GM21447 (cell line): ENCODE measurements around the gene NECTIN1.

ENCODE experiments used
- ATAC-seq: cut with Tn5 transposase; IDR thresholded peaks from one replicate; pipeline ENCODE4 v1.9.1; 2021; ENCODE audit not compliant: unreplicated experiment

The NECTIN1 gene

DNA sequence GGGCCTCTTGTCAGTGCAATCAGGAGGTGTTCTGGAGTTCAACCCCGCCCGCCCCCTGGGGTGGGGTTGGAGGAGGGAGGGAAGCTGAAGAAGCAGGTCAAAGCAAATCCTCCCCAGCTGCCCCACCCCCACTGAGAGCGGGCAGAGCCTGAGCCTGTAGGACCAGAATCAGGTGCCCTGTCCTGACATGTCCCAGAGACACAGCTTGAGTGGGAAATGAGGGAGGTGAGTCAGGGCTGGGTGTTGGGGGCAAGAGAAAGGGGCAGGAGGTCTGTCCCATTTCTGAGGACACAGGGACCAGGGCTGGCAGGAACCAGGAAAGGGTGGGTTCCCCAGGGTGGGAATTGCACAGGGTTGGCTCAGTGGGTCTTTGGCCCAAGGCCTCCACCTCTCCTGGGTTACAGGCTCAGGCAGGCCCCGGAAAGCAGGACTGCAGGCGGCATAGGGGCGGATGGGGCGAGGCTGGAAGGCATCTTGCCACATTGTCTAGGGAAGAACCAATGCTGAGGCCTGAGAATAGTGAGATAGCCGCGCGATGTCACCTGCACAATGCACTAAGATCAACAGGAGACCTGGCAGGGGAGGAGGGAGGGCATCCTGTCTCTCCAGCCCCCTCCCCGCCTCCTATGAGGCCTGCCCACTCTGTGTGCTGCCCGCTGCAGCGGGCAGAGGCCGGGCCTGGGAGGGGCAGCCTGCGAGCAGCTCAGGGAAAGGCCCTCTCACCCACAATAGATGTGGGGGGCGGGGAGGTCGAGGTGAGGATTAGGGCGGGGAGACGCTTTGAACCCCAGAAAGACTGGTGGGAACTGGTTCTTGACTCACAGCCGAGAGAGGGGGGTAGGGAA lies 32.4 kb downstream of the NECTIN1 start:
- no peak for ATAC-seq

DNA sequence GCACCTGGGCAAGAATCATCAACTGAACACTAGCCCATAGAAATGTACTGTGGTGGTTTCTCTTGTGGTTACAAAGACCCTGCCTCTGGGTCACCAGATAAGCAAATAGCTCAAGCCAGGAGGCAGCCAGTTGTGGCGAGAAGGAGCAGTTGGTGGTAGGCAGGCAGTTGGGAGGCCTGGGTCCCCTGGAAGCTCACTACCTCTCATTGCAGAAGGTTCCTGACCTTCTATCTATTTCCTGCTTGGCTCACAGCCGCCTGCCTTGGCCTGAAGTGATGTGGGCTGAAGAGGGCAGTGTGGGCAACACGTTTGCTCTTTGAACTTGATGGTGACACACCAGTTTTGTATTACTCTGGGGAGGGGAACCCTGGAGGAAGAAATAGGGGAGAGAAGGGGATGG lies 34.7 kb downstream of the NECTIN1 start:
- ATAC-seq: no peak

DNA sequence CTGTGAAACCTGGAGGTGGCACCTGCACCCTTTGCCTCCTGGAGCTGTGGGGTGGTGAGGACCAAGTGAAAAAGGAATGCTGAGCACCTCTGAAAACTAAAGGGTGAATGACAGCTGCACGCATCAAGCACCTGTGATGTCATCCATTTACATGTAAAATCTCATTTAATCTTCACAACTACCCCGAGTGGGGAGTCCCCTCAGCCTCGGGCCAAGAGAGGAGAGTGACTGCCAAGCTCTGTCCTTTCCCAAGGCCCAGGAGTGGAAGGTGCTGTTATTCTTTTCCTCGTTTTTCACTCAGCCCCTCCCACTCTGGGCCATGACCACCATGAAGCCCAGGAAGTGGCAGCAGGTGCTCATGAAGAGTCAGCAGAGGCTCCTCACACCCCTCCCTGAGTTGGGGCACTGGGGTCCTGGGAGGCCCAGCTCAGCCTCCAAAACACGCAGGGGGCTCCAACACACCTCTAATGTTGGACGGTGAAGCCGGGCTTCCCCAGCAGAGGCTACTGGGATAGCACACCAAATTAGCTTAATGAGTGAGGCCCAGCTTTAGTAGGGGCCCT lies 35.7 kb downstream of the NECTIN1 start:
- ATAC-seq: no peak

DNA sequence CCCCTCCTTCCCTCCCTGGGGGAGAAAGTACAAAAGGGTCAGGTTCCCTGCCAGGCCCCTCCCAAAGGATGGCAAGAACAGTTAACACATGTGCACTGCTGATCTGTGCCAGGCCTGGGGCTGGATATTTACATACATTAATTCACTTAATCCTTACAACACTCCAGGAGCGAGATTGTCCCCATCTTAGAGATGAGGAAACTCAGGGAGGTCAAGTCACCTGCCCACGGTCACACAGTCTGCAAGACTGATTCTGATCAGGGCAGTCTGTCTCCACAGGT lies 36.5 kb downstream of the NECTIN1 start:
- ATAC-seq: no peak

DNA sequence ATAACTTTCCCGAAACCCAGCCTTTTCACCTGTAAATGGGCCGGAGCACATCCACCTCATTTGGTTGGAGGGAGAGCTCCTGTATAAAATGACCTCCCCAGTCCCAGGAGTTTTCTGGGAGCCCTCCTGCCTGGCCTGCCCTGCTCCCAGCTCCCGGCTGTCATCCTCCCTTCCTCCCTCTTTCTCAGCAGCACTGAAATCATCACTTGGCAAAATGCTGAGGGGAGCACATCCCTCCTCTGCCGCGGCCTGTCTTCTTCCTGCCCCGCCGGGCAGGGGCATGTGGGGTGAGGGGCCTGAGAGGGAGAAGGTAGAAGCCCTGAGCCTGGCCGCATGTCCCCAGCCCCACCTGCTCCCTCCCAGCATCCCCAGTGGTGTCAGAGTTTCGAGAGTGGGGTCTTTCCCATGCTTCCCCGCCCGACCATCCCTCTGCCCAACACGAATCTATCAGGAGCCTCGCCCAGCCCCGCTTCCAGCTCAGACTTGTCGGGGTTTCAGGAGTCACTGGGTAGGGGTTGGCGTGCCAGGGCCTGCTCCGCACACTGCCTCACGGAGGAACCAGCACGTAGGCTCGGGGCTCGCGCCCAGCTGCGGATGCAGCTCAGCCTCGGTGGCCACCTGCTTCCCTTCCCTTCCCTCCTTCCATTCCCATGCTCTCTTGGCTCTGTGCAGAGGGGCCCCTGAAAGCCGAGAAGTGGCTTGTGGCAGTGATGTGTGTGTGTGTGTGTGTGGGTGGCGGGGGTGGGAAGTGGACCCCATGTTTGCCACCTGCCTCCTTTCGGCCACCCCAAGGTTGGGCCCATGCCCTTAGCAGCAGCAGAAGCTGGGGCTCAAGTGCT lies 37.1 kb downstream of the NECTIN1 start:
- ATAC-seq: no peak

DNA sequence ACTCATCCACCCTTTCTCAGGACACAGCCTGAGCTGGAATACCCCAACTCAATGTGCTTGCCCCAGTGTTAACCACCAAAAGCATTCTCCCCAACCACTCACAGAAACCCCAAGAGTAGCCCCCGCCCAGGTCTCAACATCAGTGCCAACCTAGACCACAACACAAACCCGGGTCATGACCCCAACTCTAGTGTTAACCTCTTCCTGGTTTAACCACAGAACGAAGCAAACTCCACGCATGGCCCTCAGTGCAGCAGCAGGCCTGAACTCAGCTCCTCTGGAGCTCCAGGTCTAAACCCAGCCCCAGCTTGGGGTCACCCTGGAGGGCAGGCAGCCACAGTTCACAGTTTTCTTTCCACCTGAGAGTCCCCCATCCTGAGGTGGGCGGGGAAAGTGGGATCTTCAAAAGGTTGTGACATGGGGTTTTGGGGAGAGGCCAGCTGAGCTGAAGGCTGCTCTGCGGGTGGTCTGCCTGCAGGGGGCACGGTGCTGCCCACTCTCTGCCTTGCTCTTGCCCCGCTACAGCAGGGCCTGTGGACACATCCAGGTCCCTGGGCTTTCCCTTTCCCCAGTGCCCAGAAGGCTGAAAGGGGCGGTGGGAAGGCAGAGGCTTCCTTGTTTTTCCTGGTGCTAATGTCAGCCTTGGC lies 37.9 kb downstream of the NECTIN1 start:
- no peak for ATAC-seq

DNA sequence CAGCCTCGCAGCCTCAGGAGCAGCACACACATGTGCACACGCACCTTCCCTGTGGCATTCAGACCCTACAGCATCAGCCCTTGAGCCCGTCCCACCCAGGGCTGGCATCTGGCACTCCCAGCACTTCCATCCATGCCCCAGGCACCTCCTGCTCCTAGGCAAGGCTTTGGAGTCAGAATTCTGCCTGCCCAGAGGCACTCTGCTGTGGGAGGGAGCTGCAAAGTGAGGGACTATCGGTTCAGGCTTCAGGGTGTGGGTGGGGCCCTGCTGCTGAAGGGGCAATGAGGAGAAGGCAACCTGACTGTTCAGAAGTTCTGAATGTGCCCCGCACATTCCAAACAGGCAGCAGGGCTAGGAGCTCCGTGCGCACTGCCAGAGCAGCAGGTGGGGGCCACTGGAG lies 39.7 kb downstream of the NECTIN1 start:
- ATAC-seq: no peak

DNA sequence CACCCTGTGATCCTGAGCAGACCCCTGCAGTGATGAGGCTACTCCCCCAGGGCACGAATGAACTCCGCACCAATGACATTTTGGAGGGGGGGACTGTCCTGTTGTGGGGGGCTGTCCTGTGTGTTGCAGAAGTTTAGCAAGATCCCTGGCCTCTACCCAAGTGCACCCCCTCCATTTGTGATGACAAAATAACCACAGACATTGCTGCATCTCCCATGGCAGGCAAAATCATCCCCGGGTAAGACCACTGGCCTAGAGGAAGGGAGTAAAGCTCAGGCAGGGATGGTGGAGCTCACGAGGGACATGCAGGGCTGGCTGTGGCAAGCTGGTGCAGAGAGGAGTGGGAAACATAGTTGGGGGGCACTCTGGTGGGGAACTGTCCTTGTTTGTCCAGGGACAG lies 40.6 kb downstream of the NECTIN1 start:
- ATAC-seq: no peak

DNA sequence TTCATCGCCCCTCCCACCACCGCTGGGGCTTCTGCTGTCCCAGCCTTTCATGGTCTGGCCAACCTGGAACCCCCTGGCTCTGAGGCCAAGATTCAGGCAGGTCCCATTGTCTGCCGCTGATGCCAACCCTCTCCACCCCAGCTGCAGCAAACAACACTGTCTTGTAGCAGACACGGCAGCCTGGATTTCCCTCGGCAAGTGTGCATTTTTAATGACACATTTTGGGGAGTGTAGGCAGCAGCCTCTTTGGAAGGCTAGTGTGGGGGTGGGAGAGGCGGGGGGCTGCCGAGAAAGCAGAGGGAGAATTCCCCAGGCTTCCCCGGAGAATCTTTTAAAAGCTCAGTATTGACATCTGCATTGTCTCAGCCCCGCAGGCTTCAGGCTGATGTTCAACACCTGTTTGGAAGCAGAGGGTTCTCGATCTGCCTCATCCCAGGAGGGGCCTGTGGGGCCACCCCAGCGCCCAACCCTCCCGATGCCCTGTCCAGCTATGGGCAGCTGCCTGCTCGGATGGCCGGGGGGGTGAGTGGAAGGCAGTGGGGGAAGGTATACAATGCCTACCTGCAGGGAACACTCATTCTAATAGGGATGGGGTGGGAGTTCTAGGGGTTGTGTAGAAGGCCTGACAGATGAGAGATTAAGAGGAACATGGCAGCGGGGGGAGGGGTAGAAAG lies 41.5 kb downstream of the NECTIN1 start:
- no peak for ATAC-seq

DNA sequence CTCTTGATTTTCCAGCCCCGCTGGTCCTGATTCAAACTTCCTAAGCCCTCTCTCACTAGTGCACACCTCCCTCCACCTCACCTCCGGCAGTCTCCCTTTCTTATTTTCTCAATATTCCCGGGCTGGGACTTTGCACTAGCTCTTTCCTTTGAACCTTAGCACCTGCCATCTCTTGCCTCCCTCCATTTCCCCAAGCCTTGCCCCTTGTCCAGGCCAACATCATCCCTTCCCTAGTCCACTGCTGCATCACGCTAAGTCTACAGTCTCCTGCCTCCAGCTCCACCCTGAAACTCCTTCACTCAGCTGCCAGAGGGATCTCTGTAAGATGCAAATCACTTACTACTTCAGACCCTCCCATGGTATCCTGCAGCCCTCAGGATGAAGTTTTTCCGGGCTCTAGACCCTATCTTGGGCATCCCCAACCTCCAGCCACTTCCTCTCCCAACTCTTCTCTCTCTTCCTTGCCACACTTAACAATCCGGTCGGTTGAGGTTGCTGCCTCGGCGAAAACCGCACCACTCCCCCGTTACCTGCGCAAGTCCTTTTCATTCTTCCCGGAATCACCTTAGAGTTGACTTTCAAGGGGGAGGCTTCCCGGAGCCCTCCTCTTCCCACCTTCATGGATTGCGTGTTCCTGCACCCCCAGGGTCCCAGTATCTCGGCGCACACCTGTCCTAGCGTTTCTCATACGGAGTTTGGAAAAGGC lies 42.7 kb downstream of the NECTIN1 start:
- no peak for ATAC-seq

DNA sequence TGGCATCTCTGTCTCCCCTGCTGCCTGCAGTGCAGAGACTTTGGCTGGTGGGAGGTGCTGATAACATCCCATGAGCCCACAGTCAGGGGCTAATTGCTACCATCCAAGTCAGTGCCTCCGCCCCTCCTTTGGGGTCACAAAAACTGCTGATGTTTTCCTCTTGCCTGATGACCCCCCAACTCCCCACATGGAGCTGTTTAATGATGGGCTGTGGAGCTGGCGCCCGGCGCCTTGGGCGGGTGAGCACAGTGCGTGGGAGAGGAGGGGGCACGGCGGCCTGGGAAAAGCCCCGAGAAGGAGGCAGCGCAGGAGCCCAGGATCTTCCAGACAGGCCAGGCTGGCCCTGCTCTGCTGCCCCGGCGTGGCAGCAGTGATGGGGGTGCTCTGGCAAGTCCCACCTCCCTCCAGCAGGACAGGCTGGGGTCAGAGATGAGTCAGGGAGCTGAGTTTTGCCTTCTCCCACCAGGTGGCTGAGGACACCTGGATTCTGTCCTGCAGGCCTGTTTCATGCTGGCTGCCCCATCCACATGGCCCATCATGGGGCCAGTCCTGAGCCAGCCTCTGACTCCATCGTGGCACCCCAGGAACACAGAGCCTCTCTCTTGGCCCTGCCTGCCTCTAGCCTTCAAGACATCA lies 43.8 kb downstream of the NECTIN1 start:
- no peak for ATAC-seq

DNA sequence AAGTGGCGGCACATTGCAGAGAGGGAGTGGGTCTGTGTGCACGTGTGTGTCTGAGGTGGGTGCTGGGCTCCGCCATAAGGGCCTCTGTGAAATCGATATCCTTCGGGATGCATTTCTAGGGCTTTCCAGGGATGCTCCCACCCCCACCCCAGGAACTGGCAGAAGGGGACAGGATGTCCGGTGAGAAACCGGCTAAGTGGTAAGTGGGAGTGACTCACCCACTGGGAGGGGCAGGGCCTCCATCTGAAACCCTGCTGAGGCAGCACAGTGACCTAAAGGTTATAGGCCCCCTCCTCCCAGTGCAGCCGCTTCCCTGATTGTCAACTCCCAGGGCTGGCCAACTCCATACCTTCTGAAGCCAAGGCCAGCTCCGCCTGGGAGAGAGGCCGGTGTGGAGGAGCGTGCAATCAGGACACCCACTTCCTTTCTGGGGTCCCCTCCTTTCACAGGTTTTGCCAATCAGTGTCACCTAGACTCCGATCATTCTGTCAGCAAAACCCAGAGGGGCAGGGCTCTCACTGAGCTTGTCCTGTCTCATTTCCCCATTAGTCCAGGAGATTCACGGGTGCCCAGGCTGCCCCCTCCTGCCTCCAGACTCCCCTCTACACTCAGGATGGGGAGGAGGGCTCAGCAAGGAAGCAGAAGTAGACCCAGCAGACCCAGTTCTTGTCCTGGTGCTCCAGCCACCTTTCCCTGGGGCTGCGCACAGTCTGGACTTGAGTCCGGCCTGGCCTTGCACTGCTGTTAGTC lies 44.5 kb downstream of the NECTIN1 start:
- ATAC-seq: no peak

DNA sequence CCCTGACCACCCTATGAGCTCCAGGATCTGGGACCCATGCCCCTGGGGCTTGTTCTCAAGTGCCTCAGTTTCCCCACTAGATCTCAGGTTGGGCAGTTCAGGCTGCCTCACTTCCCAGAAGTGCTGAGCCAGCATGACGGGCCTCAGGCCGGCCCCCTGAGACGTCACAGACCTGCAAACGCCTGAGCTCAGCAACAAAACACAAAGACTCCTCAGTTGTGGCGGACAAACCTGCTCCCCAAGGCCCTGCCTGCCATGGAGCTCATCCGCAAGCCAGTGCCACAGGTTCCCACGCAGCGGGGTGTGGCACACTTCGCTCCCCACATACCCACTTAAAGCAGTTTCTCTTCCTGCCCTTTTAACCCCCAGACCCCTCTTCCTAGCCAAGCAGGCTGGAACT lies 45.2 kb downstream of the NECTIN1 start:
- no peak for ATAC-seq

DNA sequence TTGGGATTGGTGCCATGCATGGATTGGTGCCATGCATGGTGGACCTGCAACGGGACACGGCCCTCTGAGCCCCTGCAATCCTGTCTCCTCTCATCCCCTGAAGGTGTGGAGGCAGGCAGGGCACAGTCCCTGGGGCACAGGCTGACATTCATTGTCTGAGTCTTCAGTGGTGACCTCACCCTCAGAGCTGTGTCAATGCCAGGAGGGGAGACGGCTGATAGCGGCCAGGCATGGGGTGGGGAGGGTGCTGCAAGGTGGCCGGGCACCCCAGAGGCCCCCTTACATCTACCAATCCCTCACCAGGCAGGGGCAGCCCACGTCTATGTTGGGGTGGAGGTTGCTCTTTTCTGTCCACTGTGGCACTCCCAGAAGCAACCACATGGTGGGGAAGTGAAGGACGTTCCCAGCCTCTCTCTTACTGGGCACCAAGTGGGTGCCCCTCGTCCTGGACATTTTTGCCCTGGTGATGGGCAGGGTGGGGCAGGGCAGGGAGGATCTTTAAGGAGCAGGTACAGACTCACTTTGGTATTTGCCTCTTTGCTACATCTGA lies 47.6 kb downstream of the NECTIN1 start:
- ATAC-seq: no peak

DNA sequence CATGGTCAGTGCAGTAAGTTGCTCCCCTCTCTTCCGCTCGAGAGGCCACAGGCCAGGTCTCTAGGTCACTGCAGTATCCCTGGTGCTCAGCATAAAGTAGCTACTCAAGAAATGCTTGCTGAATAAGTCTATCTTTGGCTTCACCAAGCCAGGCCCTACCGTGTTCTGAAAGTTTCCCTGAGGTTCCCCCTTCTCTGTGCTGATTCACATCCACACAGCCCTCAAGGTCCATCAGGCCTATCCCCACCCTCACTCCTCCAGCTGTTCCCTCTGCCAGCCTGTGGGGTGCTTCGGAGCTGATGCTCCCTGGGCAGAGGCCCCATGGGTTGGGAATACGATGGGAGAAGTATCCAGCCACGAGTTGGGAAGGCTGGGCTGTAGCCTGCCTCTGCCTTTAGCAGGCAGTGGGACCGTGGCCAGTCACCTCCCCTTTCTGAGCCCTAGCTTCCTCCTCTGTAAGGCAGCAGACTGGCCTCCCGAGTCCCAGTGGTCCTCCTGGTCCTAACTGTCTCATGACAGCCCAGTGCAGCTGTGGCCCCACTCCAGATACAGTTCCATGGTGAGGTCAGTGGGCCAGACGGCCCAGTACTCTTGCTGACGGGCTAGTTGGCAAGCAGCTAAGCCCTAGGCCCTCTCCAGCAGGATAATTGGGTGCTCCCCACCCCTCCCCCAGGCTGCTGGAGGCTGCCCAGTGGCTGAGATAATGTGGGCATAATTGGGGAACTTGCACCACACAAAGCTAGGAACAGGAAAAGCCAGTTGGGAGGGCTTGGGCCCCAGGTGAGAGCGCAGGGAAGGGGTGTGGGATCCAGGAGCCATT lies 48.2 kb downstream of the NECTIN1 start:
- ATAC-seq: no peak

DNA sequence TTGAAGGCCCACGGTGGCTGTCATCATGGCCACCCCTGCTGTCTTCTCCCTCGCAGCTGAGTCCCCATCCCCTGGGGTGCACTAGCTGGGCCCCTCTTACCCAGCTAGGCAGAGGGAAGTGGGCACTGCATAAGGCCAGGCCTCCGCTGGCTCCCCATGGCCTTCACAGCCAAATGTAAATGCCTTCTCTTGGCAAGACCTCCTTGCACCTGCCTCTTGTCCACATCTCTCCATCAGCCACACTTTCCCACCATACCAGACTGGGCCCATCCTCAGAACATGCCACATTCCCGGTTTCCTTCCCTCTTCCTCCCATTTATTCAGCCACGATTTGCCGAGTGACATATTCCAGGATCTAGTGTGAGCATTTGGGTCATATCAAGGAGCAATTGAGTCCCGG lies 49.7 kb downstream of the NECTIN1 start:
- no peak for ATAC-seq

DNA sequence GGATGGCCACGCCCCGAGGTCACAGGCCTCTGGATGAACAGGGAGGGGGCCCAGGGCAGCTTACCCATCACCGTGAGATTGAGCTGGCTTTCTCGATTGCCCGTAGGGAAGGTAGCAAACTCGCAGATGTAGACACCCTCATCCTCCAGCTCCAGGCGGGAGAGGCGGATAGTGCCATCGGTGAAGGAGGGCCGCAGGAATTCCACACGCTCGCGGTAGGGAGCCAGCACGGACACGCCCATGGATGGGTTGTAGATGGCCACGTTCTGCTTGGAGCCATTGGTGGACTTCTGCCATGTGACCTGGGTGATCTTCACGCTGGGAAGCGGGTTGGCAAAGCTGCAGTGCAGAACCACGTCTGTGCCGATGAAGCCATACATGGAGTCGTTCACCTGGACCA lies 50.6 kb downstream of the NECTIN1 start:
- no peak for ATAC-seq

DNA sequence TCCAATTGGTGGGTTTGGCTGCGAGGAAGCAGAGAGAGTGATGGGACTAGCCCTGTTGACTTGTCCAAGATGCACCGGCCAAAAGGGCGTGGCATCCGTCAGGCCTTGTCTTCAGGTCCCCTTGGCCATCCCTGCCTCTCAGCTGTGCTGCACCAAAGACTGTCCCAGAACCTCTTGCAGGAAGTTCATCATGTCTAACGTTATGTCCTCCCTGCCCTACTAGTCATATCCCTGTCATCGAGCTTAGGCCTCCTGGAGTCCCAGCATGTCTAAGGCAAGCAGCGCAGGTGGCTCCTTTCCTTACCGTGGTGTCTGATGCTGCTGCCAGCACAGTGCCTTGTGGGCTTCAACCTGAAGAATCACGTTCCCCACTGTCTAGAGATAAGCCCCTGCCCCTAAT lies 51.2 kb downstream of the NECTIN1 start:
- ATAC-seq: no peak
